Ovary (tissue), 3 donors: ENCODE data around the gene ZNF155.

Source experiments
- CTCF ChIP-seq, 3 donors: fragments of 450-650 bp in 2 of 3; fragments of 200-600 bp in 1 of 3; IDR thresholded peaks; one replicate each; pipeline versions ENCODE4 v1.5.1 to v1.8.0; 2016 to 2022; ENCODE audit warnings: antibody characterized with exemption in 3 of 3, mild to moderate bottlenecking in 1 of 3
- EP300 ChIP-seq: sonication (generic); formaldehyde crosslinking; IDR thresholded peaks from one replicate; pipeline ENCODE4 v1.6.1; 2017; ENCODE audit warnings: antibody characterized with exemption
- POLR2A ChIP-seq: fragments of 450-650 bp; IDR thresholded peaks from one replicate; pipeline ENCODE4 v1.6.1; 2017; ENCODE audit warnings: antibody characterized with exemption, mild to moderate bottlenecking, moderate library complexity
- donor health status: DM: no; HTN: no; CAD: no.

GRCh38 chr19:43983544-43983911 lies 460 bp upstream of the ZNF155 start:
- TF ChIP-seq CTCF (IDR thresholded peaks at IDR 0.05) (no peak), POLR2A (no peak), EP300 (no peak)
